Stomach smooth muscle (tissue), 2 donors: ENCODE results near the gene ST6GAL1.

Experiments used
- H3K27ac ChIP-seq: one replicate; pipeline ENCODE4 v1.7.0; 2013; ENCODE audit warnings: mild to moderate bottlenecking, low read length, inconsistent platforms
- H3K27me3 ChIP-seq, 2 donors: one replicate each; pipeline ENCODE4 v1.7.0; 2013; ENCODE audit warnings: low read length in 2 of 2; ENCODE audit not compliant: insufficient read depth in 2 of 2, control insufficient read depth in 1 of 2
- H3K36me3 ChIP-seq, 2 donors: one replicate each; pipeline ENCODE4 v1.7.0; 2013; ENCODE audit warnings: low read length in 2 of 2; ENCODE audit not compliant: control insufficient read depth in 2 of 2, insufficient read depth in 2 of 2
- H3K4me1 ChIP-seq: one replicate; pipeline ENCODE4 v1.7.0; 2013; ENCODE audit warnings: low read length; ENCODE audit not compliant: control insufficient read depth, insufficient read depth
- H3K4me3 ChIP-seq, 2 donors: one replicate each; pipeline ENCODE4 v1.7.0; 2013; ENCODE audit warnings: low read length in 2 of 2
- H3K9ac ChIP-seq, 2 donors: one replicate each; pipeline ENCODE4 v1.7.0; 2013; ENCODE audit warnings: low read length in 2 of 2, mild to moderate bottlenecking in 1 of 2
- H3K9me3 ChIP-seq, 2 donors: one replicate each; pipeline ENCODE4 v1.7.0; 2013; ENCODE audit warnings: low read length in 2 of 2; ENCODE audit not compliant: control insufficient read depth in 2 of 2
- donor health status: healthy.
- donor health status: Pancreatic carcinoma.

The ST6GAL1 gene

GRCh38 chr3:187068787-187069186 lies 138.5 kb downstream of the ST6GAL1 start:
- H3K9ac ChIP-seq: no peak overlapping the region
- H3K27me3 ChIP-seq: no peaks in the 10 kb centered on the region
- H3K4me3 ChIP-seq: no peak overlapping the region
- H3K4me1 ChIP-seq: peaks cover 6% of the 10 kb centered on the region
- H3K27ac ChIP-seq: no peak overlapping the region
- no peaks in the 10 kb centered on the region for H3K9me3 ChIP-seq
- no peaks in the 10 kb centered on the region for H3K36me3 ChIP-seq

DNA sequence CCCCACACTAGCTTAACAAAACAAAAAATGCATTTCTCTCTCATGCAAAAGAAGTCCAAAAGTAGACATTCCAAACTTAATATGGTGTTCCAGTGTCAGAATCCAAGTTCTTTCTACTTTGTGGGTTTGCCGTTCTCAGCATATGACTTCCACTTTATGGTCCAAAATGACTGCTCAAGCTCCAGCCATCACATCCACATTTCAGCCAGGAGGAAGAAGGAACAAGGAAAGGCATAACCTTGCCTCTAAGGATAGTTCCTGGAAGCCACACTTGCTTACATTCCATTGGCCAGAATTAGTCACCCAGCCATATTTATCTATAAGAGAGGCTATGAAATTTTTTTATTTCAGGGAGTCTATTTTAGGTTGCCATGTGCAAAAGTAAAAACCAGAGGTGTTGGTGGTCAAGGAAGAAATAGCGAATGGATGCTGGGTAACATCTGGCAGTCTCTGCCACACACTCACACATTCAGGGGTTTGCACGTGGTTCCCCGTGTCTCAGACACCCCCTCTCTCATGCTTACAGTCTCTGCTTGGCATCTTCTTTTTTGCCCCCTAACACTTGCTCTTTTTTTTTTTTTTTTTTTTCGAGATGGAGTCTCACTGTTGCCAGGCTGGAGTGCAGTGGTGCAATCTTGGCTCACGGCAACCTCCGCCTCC lies 139.7 kb downstream of the ST6GAL1 start:
- H3K36me3 ChIP-seq: no peaks in the 10 kb centered on the region
- peaks cover 6% of the 10 kb centered on the region for H3K4me1 ChIP-seq
- H3K4me3 ChIP-seq: no peak overlapping the region
- no peaks in the 10 kb centered on the region for H3K27me3 ChIP-seq
- H3K9me3 ChIP-seq: no peaks in the 10 kb centered on the region
- no peak overlapping the region for H3K27ac ChIP-seq
- H3K9ac ChIP-seq: no peak overlapping the region

DNA sequence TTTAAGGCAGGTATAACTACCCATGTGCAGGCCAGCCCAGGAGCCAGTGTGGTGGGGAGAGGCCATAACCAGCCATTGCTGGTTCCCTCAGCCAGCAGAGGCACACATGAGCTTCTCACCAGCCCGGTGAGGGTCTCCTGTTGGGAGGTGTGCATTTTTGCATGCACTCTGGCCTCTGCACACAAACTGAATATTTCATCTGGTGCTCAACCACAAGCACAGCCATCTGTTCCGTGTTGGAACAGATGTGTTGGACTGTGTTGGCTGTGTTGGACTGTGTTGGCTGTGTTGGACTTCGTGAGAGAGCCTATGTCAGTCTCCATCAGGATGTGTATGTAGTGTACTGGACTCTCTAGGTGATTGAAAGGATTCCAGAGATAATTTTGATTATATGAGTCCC lies 141.8 kb downstream of the ST6GAL1 start:
- Histone ChIP-seq H3K27ac (no peak overlapping the region), H3K36me3 (peaks cover 0 to 5% of the 10 kb centered on the region in 2 donors), H3K4me1 (no peaks in the 10 kb centered on the region), H3K27me3 (no peaks in the 10 kb centered on the region), H3K9me3 (no peaks in the 10 kb centered on the region), H3K4me3 (no peak overlapping the region), H3K9ac (no peak overlapping the region)

- Histone ChIP-seq H3K36me3 (peaks cover 0 to 5% of the 10 kb centered on the region in 2 donors), H3K4me3 (no peak overlapping the region), H3K4me1 (no peaks in the 10 kb centered on the region), H3K27me3 (no peaks in the 10 kb centered on the region), H3K9ac (no peak overlapping the region), H3K9me3 (no peaks in the 10 kb centered on the region), H3K27ac (no peak overlapping the region)
Measured at GRCh38 chr3:187072511-187072910, 142.2 kb downstream of the ST6GAL1 start.

- H3K9me3 ChIP-seq: no peaks in the 10 kb centered on the region
- H3K4me1 ChIP-seq: no peaks in the 10 kb centered on the region
- no peaks in the 10 kb centered on the region for H3K27me3 ChIP-seq
- no peak overlapping the region for H3K27ac ChIP-seq
- H3K4me3 ChIP-seq: no peak overlapping the region
- H3K9ac ChIP-seq: no peak overlapping the region
- H3K36me3 ChIP-seq: peaks cover 0 to 7% of the 10 kb centered on the region in 2 donors
Measured at GRCh38 chr3:187073581-187074098, 143.3 kb downstream of the ST6GAL1 start.

DNA sequence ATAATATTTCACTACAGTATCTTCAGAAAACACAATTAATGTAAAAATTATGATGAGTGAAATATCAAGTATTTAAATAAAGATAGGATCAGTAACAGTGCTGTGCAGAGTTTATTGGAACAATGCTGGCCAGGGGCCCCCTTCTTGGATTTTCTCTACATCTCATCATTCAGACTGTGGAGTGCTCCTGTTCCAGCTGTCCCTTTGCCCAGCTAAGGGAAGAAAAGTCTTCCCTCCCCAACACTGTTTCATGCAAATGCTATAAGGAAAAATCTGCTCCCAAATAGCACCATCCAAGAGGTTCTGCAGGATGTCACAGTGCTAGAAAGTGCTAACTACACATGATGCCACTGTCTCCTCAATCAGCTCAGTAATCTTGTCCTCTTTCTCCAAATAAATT lies 144.5 kb downstream of the ST6GAL1 start:
- no peak overlapping the region for H3K27ac ChIP-seq
- H3K9ac ChIP-seq: no peak overlapping the region
- H3K36me3 ChIP-seq: peaks cover 0 to 7% of the 10 kb centered on the region in 2 donors
- no peaks in the 10 kb centered on the region for H3K4me1 ChIP-seq
- H3K9me3 ChIP-seq: no peaks in the 10 kb centered on the region
- H3K4me3 ChIP-seq: no peak overlapping the region
- no peaks in the 10 kb centered on the region for H3K27me3 ChIP-seq

DNA sequence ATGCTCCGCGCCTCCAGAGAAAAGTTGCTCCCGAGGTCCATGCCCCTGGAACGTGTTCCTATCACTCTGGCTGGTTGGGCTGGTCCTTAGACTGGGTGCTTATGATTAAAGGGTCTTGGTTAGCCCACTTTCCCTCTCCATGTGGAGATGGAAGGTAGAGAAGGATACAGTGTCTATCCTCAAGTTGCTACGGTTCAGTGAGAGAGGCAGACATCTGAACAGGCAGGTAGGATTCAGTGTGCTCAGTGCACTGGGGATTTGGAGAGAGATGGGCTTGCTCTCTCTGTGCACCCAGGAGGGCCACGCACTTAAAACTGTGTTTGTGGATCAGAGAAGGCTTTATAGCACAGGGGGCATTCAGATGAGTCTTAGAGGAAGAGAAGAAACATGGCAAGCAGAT lies 146.0 kb downstream of the ST6GAL1 start:
- H3K4me3 ChIP-seq: no peak overlapping the region
- no peaks in the 10 kb centered on the region for H3K4me1 ChIP-seq
- no peak overlapping the region for H3K9ac ChIP-seq
- no peak overlapping the region for H3K27ac ChIP-seq
- H3K9me3 ChIP-seq: no peaks in the 10 kb centered on the region
- no peaks in the 10 kb centered on the region for H3K27me3 ChIP-seq
- H3K36me3 ChIP-seq: peaks cover 0 to 7% of the 10 kb centered on the region in 2 donors

DNA sequence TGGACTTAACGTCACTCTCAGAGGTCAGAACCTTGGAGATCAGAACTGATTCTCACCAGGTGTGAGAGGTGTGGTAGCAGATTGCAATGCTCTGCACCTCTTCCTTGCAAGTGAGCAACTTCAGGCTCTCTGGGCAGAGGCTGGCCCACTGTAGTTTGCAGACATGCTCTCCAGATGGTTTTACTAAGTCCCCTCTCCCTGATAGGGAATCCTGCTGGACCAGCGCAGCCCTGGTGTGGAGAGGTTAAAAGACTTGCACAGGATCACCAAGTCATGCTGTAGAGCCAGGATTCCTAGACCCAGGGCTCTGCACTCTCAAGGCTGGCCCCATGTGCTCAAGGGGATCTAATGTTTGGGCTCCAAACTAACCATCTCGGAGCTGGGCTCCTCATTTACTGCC lies 146.8 kb downstream of the ST6GAL1 start:
- Histone ChIP-seq H3K27ac (no peak overlapping the region), H3K9me3 (no peaks in the 10 kb centered on the region), H3K9ac (no peak overlapping the region), H3K4me1 (no peaks in the 10 kb centered on the region), H3K4me3 (no peak overlapping the region), H3K27me3 (no peaks in the 10 kb centered on the region), H3K36me3 (peaks cover 0 to 7% of the 10 kb centered on the region in 2 donors)

GRCh38 chr3:187077537-187077936 lies 147.2 kb downstream of the ST6GAL1 start:
- peaks cover 0 to 7% of the 10 kb centered on the region in 2 donors for H3K36me3 ChIP-seq
- H3K9me3 ChIP-seq: no peaks in the 10 kb centered on the region
- H3K27ac ChIP-seq: no peak overlapping the region
- no peaks in the 10 kb centered on the region for H3K4me1 ChIP-seq
- H3K27me3 ChIP-seq: no peaks in the 10 kb centered on the region
- H3K4me3 ChIP-seq: no peak overlapping the region
- H3K9ac ChIP-seq: no peak overlapping the region

GRCh38 chr3:187079090-187080022 lies 149.0 kb downstream of the ST6GAL1 start:
- no peaks in the 10 kb centered on the region for H3K9me3 ChIP-seq
- H3K27me3 ChIP-seq: no peaks in the 10 kb centered on the region

More at GRCh38 chr3:187079090-187080022, 149.0 kb downstream of the ST6GAL1 start:
- no peaks in the 10 kb centered on the region for H3K4me1 ChIP-seq
- H3K27ac ChIP-seq: no peak overlapping the region
- peaks cover 0 to 7% of the 10 kb centered on the region in 2 donors for H3K36me3 ChIP-seq
- no peak overlapping the region for H3K9ac ChIP-seq
- H3K4me3 ChIP-seq: no peak overlapping the region
